Retinal pigment epithelial cell (primary cell): Measurements from ENCODE around the gene TADA3.

Experiments
- DNase-seq: peaks from one replicate; pipeline ENCODE4 v3.0.0-alpha.2; 2010; ENCODE audit warnings: low read depth
- H3K4me3 ChIP-seq: 2 replicates; pipeline ENCODE4 v1.5.1; 2011; ENCODE audit warnings: mild to moderate bottlenecking, low read length, control low read depth, moderate library complexity
- CTCF ChIP-seq: conservative IDR thresholded peaks from 2 replicates; pipeline ENCODE4 v1.5.1; 2011; ENCODE audit warnings: low read depth, low read length, control low read depth, inconsistent platforms

TADA3 gene

GRCh38 chr3:9809239-9809614, 17.0 kb upstream of the TADA3 start:
- peak overlapping the region; percentile 57 for H3K4me3 ChIP-seq
- TF ChIP-seq CTCF, result no peak
- no peak for DNase-seq

GRCh38 chr3:9808345-9809037, 16.2 kb upstream of the TADA3 start:
- DNase-seq, result no peak
- TF ChIP-seq CTCF, result peak; percentile 47
- H3K4me3 ChIP-seq, result no peak overlapping the region

- no peak overlapping the region for H3K4me3 ChIP-seq
- TF ChIP-seq CTCF, result no peak
- DNase-seq, result no peak
These were observed 15.7 kb upstream of the TADA3 start for GRCh38 chr3:9807981-9808344.

GRCh38 chr3:9806688-9807589, 14.7 kb upstream of the TADA3 start:
- no peak overlapping the region for H3K4me3 ChIP-seq
- DNase-seq, result no peak
- TF ChIP-seq CTCF, result no peak

- DNase-seq, result no peak
- H3K4me3 ChIP-seq, result no peak overlapping the region
- no peak for TF ChIP-seq CTCF
These were observed 13.9 kb upstream of the TADA3 start for GRCh38 chr3:9806137-9806536.

GRCh38 chr3:9804996-9805395, 12.7 kb upstream of the TADA3 start:
- no peak for DNase-seq
- no peak overlapping the region for H3K4me3 ChIP-seq
- no peak for TF ChIP-seq CTCF

- H3K4me3 ChIP-seq, result no peak overlapping the region
- DNase-seq, result no peak
- no peak for TF ChIP-seq CTCF
These were observed 11.2 kb upstream of the TADA3 start for GRCh38 chr3:9803494-9803893.
